Fibroblast of peridontal ligament (primary cell): ENCODE measurements around the gene RBMX.

Experiments used
- DNase-seq: peaks from one replicate; pipeline ENCODE4 v3.0.0-alpha.2; 2010; ENCODE audit errors: extremely low read depth

The RBMX gene

DNA sequence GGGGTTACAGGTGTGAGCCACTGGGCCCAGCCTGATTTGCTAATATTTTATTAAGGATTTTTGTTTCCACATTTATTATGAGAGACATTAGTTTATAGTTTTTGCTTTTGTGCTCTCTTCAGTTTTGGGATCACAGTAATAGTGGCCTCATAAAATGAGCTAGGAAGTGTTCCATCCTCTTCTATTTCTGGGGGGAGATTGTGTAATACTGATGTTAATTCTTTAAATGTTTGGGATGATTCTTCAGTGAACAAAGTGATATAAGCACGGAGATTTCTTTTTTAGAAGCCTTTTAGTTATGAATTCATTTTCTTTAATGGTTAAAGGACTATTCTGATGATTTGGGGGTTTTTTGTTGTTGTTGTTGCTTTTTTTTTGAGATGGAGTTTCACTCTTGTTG is 41.3 kb downstream of the RBMX start:
- DNase-seq = peak; percentile 12

DNA sequence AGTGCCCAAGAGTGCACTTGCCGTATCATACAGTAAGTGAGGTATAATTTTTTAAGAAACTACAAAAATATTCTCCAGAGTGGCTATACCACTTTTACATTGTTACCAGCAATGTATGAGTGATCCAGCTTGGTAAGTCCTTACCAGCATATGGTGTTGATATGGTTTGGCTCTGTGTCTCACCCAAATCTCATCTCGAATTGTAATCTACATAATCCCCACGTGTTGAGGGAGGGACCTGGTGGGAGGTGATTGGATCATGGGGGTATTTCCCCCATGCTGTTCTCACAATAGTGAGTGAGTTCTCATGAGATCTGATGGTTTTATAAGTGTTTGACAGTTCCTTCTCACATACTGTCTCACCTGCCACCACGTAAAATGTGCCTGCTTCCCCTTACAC is 44.8 kb downstream of the RBMX start:
- no peak for DNase-seq

- no peak for DNase-seq
Measured at GRCh38 chrX:136829413-136829812, 51.1 kb downstream of the RBMX start.

GRCh38 chrX:136828830-136829229 is 51.7 kb downstream of the RBMX start:
- no peak for DNase-seq

DNA sequence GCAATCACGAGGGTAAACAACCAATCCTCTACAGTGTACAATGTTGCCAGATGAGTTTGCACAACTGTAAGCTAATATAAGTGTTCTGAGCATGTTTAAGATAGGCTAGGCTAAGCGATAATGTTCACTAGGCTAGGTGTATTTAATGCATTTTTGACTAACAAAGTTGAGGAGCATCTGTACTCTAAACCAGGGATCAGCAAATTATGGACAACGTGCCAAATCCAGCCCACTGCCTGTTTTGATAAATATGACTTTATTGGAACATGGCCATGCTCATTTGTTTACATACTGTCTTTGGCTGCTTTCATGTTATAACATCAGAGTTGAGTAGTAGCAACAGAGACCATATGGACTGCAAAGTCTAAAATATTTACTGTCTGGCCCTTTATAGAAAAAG is 53.5 kb downstream of the RBMX start:
- no peak for DNase-seq

GRCh38 chrX:136825771-136826170 is 54.8 kb downstream of the RBMX start:
- DNase-seq = no peak
